Measurements from ENCODE around the gene SERPINA12. TPM values are rescaled to one million over a fixed set of nuclear protein-coding genes. Genes with fewer than 3 reads are reported as not detected.

The SERPINA12 gene
- total RNA-seq, result 1 to 10 TPM in 1 of 6 experiments, under 1 TPM in 2, not detected in 3; 0.26 to 2.8 (median 0.39) TPM
- long read RNA-seq, result 0 reads

DNA sequence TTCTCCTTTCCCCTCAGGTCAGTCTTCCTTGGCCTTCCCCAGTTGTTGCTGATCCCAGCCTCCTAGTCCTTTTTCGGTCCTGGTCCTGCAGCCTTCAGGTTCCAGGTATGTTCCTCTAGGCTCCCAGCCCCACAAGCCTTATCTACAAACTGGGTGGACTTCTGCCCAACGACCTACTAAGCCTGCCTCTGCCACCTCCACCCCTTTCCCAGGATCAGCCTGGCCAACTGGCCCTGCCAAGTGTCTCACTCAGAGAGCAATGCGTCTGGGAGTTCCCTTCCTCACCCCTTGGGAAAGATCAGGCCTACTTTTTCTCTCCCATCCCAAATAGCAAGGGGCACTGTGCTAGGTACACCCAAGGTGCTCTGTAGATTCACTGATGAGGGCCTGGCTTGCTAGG lies at the start of gene SERPINA12:
TSS of gene SERPINA12 (minus strand) at position 114 of the 400 bp plus-strand sequence. CDS start 11,072 bp downstream, outside the sequence.
- no peak within 1 kb of the TSS for H3K27ac ChIP-seq
- intact Hi-C loops (cut with DNase I), result no loop called here
- no peaks in the 10 kb centered on the region for H3K9me3 ChIP-seq
- no peak for DNase-seq
- WGBS (ENCODE audit: insufficient coverage, low coverage, low lambda C conversion rate, missing lambda C conversion rate), result 9% methylated on average over 2 of the region's 3 CpGs
- H3K36me3 ChIP-seq, result no peaks in the 10 kb centered on the region
- peak; percentile 13 to 92 (median 50) for ATAC-seq
- no peak within 1 kb of the TSS for H3K4me3 ChIP-seq
- peaks cover 0 to 6% (median 0%) of the 10 kb centered on the region in 4 donors for H3K4me1 ChIP-seq
- H3K27me3 ChIP-seq, result no peaks in the 10 kb centered on the region
- TF ChIP-seq, protein P1, sequence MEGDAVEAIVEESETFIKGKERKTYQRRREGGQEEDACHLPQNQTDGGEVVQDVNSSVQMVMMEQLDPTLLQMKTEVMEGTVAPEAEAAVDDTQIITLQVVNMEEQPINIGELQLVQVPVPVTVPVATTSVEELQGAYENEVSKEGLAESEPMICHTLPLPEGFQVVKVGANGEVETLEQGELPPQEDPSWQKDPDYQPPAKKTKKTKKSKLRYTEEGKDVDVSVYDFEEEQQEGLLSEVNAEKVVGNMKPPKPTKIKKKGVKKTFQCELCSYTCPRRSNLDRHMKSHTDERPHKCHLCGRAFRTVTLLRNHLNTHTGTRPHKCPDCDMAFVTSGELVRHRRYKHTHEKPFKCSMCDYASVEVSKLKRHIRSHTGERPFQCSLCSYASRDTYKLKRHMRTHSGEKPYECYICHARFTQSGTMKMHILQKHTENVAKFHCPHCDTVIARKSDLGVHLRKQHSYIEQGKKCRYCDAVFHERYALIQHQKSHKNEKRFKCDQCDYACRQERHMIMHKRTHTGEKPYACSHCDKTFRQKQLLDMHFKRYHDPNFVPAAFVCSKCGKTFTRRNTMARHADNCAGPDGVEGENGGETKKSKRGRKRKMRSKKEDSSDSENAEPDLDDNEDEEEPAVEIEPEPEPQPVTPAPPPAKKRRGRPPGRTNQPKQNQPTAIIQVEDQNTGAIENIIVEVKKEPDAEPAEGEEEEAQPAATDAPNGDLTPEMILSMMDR (IDR thresholded peaks at IDR 0.05), result no peak
- no peak for TF ChIP-seq POLR2A (IDR thresholded peaks at IDR 0.05)

GRCh38 chr14:94558842-94559241 lies 49.6 kb upstream of the SERPINA12 start:
- peak in 1 of 3 donors; percentile 19 for DNase-seq
- Histone ChIP-seq H3K4me1 (peaks cover 0 to 41% (median 16%) of the 10 kb centered on the region in 4 donors), H3K27me3 (no peaks in the 10 kb centered on the region), H3K27ac (peak overlapping the region in 2 of 3 donors; percentile 58 to 74), H3K4me3 (no peak overlapping the region), H3K9me3 (peaks cover 0 to 6% (median 0%) of the 10 kb centered on the region in 4 donors), H3K36me3 (peaks cover 0 to 3% (median 0%) of the 10 kb centered on the region in 4 donors)
- no peak for ATAC-seq
- TF ChIP-seq, protein P1 (IDR thresholded peaks at IDR 0.05), result no peak
- TF ChIP-seq POLR2A (IDR thresholded peaks at IDR 0.05), result no peak
- intact Hi-C loops (cut with DNase I), result no loop called here
- 86% methylated on average over 1 of the region's 2 CpGs for WGBS (ENCODE audit: insufficient coverage, low coverage, low lambda C conversion rate, missing lambda C conversion rate)

- no peak for ATAC-seq
- no peak for TF ChIP-seq POLR2A (IDR thresholded peaks at IDR 0.05)
- TF ChIP-seq, protein P1 (IDR thresholded peaks at IDR 0.05), result no peak
- Histone ChIP-seq H3K4me1 (peaks cover 0 to 29% (median 11%) of the 10 kb centered on the region in 4 donors), H3K27ac (no peak overlapping the region), H3K36me3 (peaks cover 0 to 3% (median 0%) of the 10 kb centered on the region in 4 donors), H3K27me3 (no peaks in the 10 kb centered on the region), H3K9me3 (peaks cover 0 to 9% (median 1%) of the 10 kb centered on the region in 4 donors), H3K4me3 (no peak overlapping the region)
- no peak for DNase-seq
- WGBS (ENCODE audit: insufficient coverage, low coverage, low lambda C conversion rate, missing lambda C conversion rate), result no CpG with 5 or more reads among the region's 1 CpG
- intact Hi-C loops (cut with DNase I), result no loop called here
These were observed 48.1 kb upstream of the SERPINA12 start for GRCh38 chr14:94557327-94557726.

DNA sequence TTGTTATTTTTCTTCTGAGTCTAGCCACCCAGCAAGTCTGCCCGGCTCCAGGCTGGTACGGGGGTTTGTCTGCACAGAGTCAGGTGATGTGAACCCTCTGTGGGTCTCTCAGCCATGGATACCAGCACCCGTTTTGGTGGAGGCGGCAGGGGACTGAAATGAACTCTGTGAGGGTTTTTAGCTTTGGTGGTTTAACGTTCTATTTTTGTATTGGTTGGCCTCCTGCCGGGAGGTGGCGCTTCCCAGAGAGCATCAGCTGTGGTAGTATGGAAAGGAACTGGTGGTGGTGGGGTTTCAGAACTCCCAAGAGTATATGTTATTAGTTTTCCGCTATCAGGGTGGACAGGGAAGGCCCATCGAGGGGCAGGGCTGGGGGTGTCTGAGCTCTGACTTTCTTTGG lies 46.7 kb upstream of the SERPINA12 start:
- ATAC-seq (no peak), DNase-seq (no peak)
- no peak overlapping the region for H3K27ac ChIP-seq
- H3K27me3 ChIP-seq, result no peaks in the 10 kb centered on the region
- H3K4me3 ChIP-seq, result no peak overlapping the region
- TF ChIP-seq, protein P1 (IDR thresholded peaks at IDR 0.05), result no peak
- no peak for TF ChIP-seq POLR2A (IDR thresholded peaks at IDR 0.05)
- WGBS (ENCODE audit: insufficient coverage, low coverage, low lambda C conversion rate, missing lambda C conversion rate), result 85% methylated on average over 7 of the region's 9 CpGs
- H3K36me3 ChIP-seq, result peaks cover 0 to 3% (median 0%) of the 10 kb centered on the region in 4 donors
- H3K4me1 ChIP-seq, result peaks cover 0 to 22% (median 10%) of the 10 kb centered on the region in 4 donors
- intact Hi-C loops (cut with DNase I), result no loop called here
- peaks cover 0 to 9% (median 2%) of the 10 kb centered on the region in 4 donors for H3K9me3 ChIP-seq

Data from right lobe of liver (tissue), 6 donors.